T-helper 22 cell (primary cell): ENCODE measurements around the gene LAMTOR5.
A peak's percentile ranks its signal among the peaks of the same experiment; 100 is the strongest.
"Not testable (repeated sequence)": the region's sequence is repeated elsewhere in the genome, so short reads cannot be mapped to it uniquely, and the experiment has no call there.

Experiments
- DNase-seq: peaks from one replicate; pipeline ENCODE4 v3.0.0-alpha.2; 2020; ENCODE audit warnings: low read depth

LAMTOR5 gene

DNA sequence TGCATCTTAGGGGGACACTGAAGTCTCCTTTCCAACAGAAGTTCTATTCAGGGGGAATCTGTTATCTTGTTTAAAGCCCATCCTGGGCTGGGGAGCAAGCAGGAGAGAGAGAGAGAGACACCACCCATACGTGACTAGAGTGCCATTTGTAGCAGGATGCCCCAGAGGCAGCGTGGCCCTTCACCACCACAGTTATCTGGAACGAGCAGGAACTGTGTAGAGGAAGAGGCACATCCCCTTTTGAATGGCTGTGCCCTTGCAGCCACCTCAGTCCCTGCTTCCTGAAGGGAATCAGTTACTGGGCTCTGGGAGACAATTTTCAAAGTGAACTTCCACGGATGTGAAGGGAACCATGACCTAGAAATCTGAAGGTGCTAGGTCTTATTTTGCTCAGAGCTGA lies 19.4 kb upstream of the LAMTOR5 start:
- no peak for DNase-seq

DNA sequence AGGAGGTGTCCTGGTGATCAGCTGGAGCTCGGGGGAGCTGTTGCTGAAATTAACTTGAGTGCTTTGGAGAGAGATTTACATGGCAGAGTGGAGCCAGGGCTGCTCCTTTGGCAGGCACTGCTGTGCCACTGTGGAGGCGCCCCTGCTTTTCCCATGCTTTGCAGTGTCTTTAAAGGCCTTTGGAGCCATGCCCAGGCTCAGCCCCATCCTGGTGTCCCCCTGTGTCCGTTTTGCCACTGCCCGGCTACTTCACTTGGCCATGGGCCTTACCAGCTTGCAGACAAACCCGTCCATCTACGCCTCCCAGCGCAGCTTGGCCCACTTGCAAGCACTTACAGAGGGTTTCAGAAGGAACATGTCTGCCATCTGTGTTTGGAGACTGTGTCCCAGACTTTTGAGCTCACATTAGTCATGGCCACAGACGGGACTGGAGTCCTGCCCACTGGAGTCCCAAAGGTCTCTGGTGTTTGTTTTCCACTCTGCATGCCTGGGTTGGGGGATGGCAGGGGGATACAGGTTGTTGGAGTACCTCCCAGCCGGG lies 18.2 kb upstream of the LAMTOR5 start:
- DNase-seq = no peak

DNA sequence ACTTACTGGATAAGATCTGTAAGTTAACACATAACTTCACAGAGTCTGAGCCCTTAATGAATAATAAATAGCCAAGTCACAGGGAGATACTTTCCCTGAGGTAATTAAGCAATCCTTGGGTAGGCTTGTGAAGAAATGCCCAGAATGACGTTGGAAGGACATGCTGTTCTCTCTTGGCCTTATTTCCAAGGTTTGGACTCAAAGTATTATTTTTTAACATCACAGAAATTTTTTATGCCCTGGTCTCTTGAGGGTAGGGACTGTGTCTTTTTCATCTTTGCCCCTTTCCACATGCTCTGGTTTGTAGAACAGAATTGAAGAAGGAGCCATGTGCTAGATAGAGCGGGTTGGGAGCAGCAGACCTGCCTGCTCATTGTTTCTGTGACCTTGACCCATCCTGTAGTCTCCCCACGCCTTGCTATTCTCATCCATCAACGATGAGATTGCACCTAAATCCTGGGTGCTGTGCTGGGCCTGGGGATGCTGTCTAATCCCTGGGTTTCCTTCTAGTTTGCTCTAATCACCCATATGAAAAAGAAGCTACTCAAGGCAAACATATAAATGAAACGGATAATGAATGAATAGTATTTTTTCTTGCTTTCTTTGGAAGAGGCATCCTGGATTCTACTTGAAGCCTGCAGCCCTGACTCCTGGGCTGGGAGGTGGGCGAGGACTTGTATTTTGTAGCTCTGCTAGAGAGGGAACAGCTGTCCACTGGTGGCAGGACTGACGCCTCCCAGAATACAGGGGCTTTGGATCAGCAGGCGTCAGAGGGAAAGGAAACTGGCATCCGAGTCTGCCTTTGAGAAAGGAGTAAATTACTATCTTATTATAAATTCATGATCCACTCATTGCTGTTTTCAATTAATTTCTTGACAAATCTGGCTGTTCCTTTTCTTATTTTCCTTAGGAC lies 17.5 kb upstream of the LAMTOR5 start:
- no peak for DNase-seq

DNA sequence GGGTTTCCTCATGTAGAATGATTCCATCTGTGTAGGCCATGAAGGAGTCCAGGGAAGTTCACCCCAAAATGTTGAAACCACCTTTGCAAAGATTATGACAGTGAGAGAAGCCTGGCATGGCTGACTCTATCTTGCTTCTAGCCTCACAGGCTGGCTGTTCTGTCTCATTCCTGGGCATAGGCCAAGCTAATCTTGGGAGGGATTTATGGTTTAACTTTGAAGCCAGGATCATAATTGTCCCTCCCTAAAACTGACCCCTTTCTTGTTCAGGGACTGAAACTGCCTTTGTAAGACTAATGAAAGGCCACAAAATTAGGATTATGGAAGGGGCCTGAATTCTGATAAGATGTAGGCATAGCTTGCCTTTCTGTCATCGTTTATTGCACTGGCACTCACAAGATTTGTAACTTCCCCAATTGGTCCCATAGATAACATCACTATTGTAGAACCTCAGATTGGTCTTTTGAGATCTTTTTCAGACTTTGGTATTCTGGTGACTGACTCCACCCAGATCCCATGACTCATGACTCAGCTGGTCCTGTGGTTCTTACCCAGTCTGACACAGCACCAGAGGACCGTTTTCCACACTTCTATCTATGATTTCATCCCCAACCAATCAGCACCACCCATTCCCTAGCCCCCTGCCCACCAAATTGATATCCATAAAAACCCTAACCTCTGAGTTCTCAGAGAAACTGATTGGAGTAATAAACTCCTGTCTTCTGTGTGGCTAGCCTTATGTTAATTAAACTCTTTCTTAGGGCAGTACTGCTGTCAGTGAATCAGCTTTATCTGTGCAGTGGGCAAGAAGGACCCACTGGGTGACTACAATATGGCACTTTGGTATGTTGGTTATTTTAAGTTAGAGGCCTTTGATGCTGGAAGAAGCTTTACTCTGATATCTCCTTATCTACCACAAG lies 13.6 kb upstream of the LAMTOR5 start:
- no peak for DNase-seq

DNA sequence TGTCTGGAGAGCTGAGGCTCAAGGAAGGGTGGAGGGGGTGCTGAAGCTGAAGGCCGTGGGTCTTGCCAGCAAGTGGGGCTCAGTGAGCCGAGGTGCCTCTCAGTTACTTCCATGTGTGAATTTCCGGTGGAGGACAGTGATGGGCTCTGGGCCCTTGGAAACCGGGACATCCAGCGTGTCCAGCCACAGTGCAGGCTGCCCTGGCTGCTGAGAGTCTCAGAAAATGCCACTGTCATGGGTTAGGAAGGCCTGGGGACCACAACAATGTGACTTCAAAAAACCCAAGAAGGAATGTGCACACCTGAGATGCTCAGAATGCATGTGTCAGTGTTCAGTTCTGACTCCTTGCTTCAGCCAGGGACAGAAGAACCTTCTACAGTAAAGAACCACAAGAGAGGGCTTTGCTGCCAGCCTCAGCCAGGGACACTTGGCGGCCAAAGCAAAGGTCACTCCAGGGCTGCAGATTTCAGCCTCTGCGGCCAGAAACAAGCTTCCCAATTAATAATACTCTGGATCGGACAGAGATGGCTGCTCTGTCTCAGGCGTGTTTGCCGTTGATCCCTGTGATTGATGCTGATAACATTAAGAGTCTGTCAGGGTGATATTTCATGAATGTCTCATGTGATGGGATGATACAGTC lies 12.6 kb upstream of the LAMTOR5 start:
- DNase-seq = no peak

DNA sequence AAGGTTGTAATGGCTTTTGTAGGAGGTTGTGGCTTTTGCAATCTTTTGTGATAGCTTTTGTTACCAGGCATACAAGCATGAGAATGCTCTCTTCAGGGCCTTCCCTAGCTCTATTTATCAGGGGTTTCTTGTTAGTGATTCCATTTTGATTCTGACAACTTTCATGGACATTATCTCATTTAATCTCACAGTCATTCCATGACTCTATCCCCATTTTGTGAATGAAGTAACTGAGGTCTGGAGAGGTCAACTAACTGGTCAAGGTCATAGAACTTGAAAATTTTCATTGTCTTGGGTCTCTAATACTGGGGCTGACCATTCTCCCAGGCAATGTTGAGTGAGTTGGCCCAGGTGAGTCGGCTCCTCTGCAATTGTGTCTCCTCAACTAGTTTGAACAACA lies 11.2 kb upstream of the LAMTOR5 start:
- no peak for DNase-seq

DNA sequence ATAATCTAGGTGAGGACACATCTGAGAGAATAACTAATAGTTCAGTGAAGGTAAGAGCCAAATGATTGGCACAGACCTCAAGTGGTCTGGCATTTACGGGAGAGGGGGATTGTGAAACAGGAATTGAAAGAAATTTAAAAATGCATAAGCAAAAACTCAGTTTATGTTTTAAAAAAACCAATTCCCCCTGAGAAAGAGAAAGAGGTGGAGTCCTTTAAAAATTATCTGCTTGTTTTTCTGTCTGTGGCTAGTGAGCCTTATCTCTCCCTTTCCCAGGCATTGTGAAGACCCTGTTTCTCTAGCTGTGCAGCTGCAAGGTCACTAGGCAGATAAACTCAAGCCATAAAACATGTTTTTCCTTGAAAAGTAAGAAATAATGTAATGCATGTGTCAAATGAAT lies 5.6 kb upstream of the LAMTOR5 start:
- DNase-seq = not testable (repeated sequence)

DNA sequence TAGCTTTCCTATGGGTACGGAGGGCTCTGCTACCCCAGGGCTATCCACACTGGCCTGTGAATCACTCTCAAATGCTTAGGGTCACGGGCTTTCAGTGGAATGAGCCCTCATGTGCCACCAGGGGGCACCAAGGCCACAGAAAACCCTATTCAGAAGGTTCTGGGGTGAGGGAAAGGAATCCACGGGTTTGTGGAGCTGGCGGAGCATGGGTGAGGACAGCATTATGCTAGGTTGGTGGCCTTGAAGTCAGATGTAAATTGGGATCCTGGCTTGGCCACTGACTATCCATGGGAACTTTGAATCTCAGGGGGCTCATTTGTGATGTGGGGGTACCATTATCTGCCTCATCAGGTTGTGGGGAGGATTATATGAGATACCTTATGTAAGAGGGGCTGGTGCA lies 5.1 kb upstream of the LAMTOR5 start:
- peak; percentile 27 for DNase-seq

DNA sequence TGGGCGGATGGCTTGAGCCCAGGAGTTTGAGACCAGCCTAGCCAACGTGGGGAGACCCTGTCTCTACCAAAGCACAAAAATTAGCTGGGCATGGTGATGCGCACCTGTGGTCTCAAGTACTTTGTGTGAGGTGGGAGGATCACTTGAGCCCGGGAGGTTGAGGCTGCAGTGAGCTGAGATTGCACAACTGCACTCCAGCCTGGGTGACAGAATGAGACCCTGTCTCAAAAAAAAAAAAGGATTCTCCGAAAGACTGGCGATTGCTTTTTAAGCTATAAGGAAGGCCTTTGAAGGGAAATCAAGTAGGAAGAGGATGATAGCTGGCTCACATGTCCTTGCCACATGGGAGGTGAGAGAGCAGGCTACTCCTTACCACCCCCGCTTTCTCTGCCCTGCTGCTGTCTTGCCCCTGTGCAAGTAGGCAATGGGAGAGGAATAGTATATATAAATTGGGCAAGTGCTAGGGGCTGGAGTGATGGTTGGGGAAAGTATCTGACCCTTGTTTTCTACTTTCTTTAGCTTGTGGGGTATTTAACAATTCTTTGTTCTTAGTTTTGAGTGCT lies 3.8 kb upstream of the LAMTOR5 start:
- no peak for DNase-seq

DNA sequence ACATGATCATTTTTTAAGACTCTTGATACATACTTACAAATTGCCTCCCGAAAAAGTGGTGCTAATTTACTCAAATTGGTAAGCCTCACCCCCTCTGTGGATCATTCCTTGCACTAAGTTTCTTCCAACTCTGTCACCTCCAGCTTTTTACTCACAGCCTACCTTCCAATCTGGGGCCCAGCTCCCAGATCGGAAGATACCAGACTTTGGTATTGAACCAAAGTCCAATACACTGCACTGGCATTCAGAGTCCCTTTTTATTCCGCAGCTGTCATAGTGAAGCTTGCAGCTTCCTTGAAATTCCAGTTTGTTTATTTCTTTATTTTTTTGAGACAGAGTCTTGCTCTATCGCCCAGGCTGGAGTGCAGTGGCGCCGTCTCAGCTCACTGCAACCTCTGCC lies 1.8 kb upstream of the LAMTOR5 start:
- DNase-seq = no peak

DNA sequence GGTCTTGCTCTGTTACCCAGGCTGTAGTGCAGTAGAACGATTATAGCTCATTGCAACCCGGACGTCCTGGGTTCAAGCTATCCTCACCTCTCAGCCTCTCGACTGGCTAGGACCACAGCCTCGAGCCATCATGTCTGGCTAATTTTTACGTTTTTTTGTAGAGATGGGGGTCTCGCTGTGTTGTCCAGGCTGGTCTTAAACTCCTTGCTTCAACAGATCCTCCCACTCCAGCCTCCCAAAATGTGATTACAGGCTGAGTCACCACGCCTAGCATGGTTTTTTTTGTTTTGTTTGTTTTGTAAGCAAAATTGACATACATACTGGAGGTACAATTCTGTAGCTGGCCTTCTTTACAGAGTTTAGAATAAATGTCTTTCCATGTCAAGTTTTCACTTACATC lies 994 bp upstream of the LAMTOR5 start:
- no peak for DNase-seq

DNA sequence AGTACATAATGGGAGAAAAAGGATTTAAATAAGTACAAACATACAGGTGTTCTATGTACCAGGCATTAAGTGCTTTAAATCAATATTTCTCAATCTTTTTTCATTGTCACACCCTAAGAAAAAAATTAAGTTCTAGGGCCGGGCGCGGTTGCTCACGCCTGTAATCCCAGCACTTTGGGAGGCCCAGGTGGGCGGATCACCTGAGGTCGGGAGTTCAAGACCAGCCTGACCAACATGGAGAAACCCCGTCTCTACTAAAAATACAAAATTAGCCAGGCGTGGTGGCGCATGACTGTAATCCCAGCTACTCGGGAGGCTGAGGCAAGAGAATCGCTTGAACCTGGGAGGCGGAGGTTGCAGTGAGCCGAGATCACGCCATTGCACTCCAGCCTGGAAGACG lies 1.1 kb downstream of the LAMTOR5 start:
- not testable (repeated sequence) for DNase-seq

DNA sequence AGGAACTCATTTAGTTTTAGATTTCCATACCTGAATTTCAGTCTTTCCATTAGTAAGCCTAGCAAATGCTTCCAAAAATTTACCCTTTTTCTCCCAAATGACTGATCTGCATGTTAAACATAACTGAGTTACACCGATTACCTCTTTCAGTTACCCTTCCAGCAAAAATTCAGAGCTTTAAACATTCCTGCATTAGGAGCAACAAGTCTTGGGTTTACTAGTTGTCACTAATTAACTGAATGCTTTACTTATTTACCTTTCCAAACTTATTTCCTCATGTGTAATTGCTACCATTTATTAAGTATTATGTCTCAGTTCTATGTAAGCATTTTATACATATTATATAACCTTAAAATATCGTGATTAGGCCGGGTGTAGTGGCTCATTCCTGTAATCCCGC lies 3.1 kb downstream of the LAMTOR5 start:
- DNase-seq = no peak

DNA sequence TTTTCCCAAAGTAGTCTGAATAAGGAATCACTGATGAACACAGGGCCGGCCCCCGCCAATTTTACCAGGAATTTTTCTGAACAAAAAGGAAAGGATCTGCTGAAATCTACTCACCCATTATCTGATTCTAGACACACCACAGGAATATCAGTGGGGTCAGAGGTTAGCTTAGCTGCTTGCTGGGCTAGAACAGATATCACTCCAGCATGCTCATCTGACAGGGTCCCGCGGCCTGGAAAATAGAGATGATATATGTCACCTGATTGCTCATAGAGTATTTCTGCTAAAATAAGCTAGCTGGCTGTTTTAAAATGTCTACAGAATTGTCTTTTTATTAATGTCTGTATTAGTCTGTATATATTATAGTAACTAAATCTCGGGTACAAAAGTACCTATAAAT lies 3.7 kb downstream of the LAMTOR5 start:
- no peak for DNase-seq

DNA sequence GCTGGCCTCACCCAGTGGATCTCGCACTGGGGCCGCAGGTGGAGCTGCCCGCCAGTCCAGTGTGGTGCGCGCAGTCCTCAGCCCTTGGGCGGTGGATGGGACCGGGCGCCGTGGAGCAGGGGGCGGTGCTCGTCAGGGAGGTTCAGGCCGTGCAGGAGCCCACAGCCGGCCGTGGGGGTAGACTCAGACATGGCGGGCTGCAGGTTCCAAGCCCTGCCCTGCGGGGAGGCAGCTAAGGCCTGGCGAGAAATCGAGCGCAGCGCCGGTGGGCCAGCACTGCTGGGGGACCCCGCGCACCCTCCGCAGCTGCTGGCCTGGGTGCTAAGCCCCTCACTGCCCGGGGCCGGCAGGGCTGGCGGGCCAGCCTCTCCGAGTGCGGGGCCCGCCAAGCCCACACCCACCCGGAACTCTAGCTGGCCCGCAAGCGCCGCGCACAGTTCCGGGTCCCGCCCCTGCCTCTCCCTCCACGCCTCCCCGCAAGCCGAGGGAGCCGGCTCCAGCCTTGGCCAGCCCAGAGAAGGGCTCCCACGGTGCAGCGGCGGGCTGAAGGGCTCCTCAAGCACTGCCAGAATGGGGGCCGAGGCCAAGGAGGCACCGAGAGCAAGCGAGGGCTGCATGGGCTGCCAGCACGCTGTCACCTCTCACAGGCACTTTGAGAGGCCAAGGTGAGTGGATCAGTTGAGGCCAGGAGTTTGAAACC lies 11.1 kb downstream of the LAMTOR5 start:
- DNase-seq = not testable (repeated sequence)

DNA sequence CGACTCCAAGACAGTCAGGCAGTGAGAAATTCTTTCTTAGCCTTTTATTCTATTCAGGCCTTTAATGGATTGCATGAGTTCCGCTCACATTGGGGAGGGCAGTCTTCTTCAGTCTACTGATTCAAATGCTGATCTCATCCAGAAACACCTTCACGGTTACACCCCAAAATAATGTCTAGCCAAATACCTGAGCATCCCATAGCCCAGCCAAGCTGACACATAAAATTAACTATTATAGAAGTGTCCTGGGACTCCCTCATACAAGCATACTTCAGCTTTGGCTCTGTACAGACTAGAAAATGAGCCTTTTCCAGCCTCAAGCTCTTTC lies 13.0 kb downstream of the LAMTOR5 start:
- no peak for DNase-seq

DNA sequence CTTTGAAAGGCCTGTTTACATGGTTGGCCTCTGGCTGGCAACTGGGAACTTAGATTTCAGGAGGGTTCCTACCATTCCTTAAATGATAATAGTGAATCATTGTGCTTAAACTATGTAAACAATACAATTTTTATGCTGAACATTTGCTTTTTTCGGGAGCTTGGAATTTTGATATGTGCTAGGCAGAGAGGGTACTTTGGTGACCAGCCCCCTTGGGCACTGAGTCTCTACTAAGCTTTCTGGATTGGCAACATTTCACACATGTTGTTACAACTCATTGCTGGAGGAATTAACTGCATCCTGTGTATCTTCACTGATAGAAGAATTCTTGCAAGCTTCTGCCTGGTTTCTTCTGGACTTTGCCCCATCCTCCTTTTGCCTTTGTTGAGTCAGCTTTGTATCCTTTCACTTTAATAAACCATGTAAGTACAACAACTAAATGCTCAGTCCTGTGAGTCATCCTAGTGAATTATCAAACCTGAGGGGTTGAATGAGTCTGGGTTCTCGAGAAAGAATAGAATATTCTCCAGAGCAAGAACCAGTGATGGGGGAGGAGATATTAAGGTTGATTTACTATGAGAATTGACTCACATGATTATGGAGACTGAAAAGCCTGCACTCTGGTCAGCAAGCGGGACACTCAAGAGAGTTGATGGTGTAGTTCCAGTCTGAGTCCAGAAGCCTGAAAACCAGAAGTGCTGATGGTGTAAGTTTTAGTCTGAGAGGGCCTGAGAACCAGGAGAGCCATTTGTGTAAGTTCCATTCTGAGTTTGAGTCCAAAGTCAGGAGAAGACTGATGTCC lies 13.6 kb downstream of the LAMTOR5 start:
- no peak for DNase-seq

DNA sequence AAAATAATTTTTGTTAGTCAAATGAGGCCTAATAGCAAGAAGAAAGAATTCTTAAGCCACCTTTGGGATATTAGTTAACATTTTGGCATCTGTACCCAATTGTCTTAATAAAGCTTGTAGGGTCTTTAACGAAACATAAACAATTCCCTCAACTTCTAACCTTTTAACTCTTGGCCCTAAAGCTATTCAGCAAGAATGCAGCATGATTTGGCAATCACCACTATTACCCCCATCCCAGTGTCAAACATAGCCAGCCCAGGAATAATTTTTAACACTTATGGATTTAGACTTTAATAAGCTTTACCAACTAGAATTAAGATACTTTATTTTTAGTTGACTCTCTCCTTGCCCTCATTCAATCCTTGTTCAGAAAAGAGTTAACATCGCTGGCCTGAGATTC lies 14.2 kb downstream of the LAMTOR5 start:
- no peak for DNase-seq

DNA sequence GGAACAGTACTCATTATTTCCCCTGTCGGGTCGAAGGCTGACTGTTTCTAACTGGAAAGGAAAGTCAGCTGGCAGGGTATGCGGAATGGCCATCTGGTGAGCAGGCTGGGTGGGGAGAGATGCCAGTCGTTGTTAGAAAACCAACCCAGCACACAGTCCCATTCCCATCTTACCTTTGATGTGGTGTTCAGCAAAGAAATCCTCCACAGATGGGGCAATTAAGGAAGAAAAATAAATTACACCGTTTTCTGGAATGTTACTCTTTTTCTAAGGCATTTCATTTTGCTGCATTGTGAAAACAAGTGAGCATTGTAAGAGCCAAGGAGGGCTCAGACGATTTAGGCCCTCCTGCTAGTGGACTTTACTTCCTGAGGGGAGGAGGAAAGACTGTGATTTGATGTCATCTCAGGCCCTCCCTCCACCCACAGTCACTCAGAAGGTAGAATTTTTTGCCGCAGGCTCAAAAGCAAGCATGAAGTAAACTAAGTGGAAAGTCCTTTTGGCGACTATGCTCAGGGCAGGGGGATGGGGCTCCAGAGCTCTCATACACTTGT lies 16.7 kb downstream of the LAMTOR5 start, which contains the start of gene SLC16A4:
TSS of gene SLC16A4 (minus strand) at position 335 of the 554 bp plus-strand sequence. CDS start 1,703 bp downstream, outside the sequence.
- DNase-seq = no peak

DNA sequence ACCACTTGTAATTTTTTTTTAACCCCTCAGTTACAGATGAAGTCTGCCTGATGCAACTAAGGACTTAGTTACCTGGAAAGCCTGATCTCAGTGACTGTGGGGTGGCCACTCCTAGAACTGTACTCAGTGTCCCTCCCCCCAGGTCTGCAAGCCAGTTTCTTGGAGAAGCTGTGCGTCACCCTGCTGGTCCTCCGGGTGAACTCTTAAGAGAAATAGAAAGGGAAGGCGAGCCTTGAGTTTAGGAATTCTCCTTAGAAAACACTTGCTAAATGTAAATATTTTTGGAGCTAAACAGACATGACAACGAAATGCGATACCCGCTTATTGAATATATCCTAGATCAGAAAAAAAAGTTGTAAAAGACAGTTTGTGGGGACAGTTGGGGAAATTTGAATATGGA lies 17.4 kb downstream of the LAMTOR5 start:
- DNase-seq = no peak
